WTC11 (cell line): Measurements from ENCODE around the gene ZNF165. TPM values are rescaled to one million over a fixed set of nuclear protein-coding genes. Genes with fewer than 3 reads are reported as not detected.
"Not testable (repeated sequence)": the region's sequence is repeated elsewhere in the genome, so short reads cannot be mapped to it uniquely, and the experiment has no call there.

ENCODE experiments used
- ATAC-seq: fragments of 200-7000 bp; cut with Tn5 transposase; 2 replicates; pipeline ENCODE4 v1.10.0; 2021; ENCODE audit warnings: mild to moderate bottlenecking, moderate library complexity
- CTCF ChIA-PET: fragments of 300-600 bp; sonication (Branson Sonifier 250); formaldehyde crosslinking; loops from one replicate; lab custom pipeline; 2021; ENCODE audit warnings: antibody characterized with exemption; lab: Charles Lee
- POLR2A ChIA-PET: fragments of 350-600 bp; sonication (Branson Sonifier 250); formaldehyde crosslinking; loops from one replicate; lab custom pipeline; 2021; ENCODE audit warnings: antibody characterized with exemption; lab: Charles Lee
- DNase-seq: peaks from one replicate; pipeline ENCODE4 v3.0.0; 2021; ENCODE audit warnings: low spot score
- H3K27ac Mint-ChIP-seq: 2 replicates; pipeline ENCODE4 v1.8.0; 2021; ENCODE audit warnings: mixed read lengths
- H3K27me3 Mint-ChIP-seq: 2 replicates; pipeline ENCODE4 v1.8.0; 2021; ENCODE audit warnings: low read depth, mild to moderate bottlenecking, moderate library complexity, mixed read lengths
- H3K36me3 Mint-ChIP-seq: 2 replicates; pipeline ENCODE4 v1.8.0; 2021; ENCODE audit warnings: mixed read lengths
- H3K4me1 Mint-ChIP-seq: 2 replicates; pipeline ENCODE4 v1.8.0; 2022; ENCODE audit warnings: mixed read lengths
- H3K4me3 Mint-ChIP-seq: 2 replicates; pipeline ENCODE4 v1.8.0; 2021; ENCODE audit warnings: mild to moderate bottlenecking, moderate library complexity, mixed read lengths
- H3K9me3 Mint-ChIP-seq: 2 replicates; pipeline ENCODE4 v1.8.0; 2021; ENCODE audit warnings: mixed read lengths
- EMX1 ChIP-seq: fragments of 250-450 bp; sonication (Bioruptor Pico); IDR thresholded peaks from 2 replicates; pipeline ENCODE4 v1.8.0; 2021; ENCODE audit warnings: mild to moderate bottlenecking
- ESRRA ChIP-seq: sonication (generic); formaldehyde crosslinking; IDR thresholded peaks from 2 replicates; pipeline ENCODE4 v1.8.1; 2022; ENCODE audit warnings: mild to moderate bottlenecking, missing genetic modification reagents, borderline replicate concordance
- ETV6 ChIP-seq: sonication (generic); formaldehyde crosslinking; IDR thresholded peaks from 2 replicates; pipeline ENCODE4 v1.8.1; 2022; ENCODE audit warnings: mild to moderate bottlenecking, missing genetic modification reagents
- FOXJ3 ChIP-seq: sonication (generic); formaldehyde crosslinking; IDR thresholded peaks from 2 replicates; pipeline ENCODE4 v1.9.0; 2021; ENCODE audit warnings: missing genetic modification reagents, mild to moderate bottlenecking, borderline replicate concordance
- FOXP1 ChIP-seq: sonication (generic); formaldehyde crosslinking; IDR thresholded peaks from 2 replicates; pipeline ENCODE4 v1.8.0; 2022; ENCODE audit warnings: missing genetic modification reagents, mild to moderate bottlenecking, moderate library complexity, borderline replicate concordance
- GRHL2 ChIP-seq: fragments of 250-450 bp; sonication (Bioruptor Pico); IDR thresholded peaks from 2 replicates; pipeline ENCODE4 v1.8.0; 2022; ENCODE audit warnings: mild to moderate bottlenecking, moderate library complexity; ENCODE audit not compliant: insufficient replicate concordance, severe bottlenecking
- HMGA2 ChIP-seq: fragments of 250-450 bp; sonication (Bioruptor Pico); IDR thresholded peaks from 2 replicates; pipeline ENCODE4 v1.4.0; 2021; ENCODE audit warnings: mild to moderate bottlenecking, moderate library complexity
- IRF2 ChIP-seq: sonication (generic); formaldehyde crosslinking; IDR thresholded peaks from 2 replicates; pipeline ENCODE4 v1.8.0; 2022; ENCODE audit warnings: low read depth, missing genetic modification reagents, borderline replicate concordance
- JAZF1 ChIP-seq: fragments of 250-450 bp; sonication (Bioruptor Pico); IDR thresholded peaks from 2 replicates; pipeline ENCODE4 v1.9.0; 2021; ENCODE audit warnings: moderate library complexity, mild to moderate bottlenecking, inconsistent platforms
- PRRX2 ChIP-seq: fragments of 250-450 bp; sonication (Bioruptor Pico); IDR thresholded peaks from 2 replicates; pipeline ENCODE4 v1.8.0; 2021; ENCODE audit warnings: mild to moderate bottlenecking
- RELA ChIP-seq: sonication (generic); formaldehyde crosslinking; IDR thresholded peaks from 2 replicates; pipeline ENCODE4 v1.8.1; 2022; ENCODE audit warnings: missing genetic modification reagents, mild to moderate bottlenecking, borderline replicate concordance
- SOX15 ChIP-seq: fragments of 250-450 bp; sonication (Bioruptor Pico); IDR thresholded peaks from 2 replicates; pipeline ENCODE4 v1.9.0; 2021; ENCODE audit warnings: mild to moderate bottlenecking
- TCF7 ChIP-seq: sonication (generic); formaldehyde crosslinking; IDR thresholded peaks from 2 replicates; pipeline ENCODE4 v1.8.0; 2022; ENCODE audit warnings: mild to moderate bottlenecking, low read depth, missing genetic modification reagents, moderate library complexity
- TEAD1 ChIP-seq: sonication (generic); formaldehyde crosslinking; IDR thresholded peaks from 2 replicates; pipeline ENCODE4 v1.8.0; 2022; ENCODE audit warnings: mild to moderate bottlenecking, missing genetic modification reagents
- ZBTB21 ChIP-seq: sonication (generic); formaldehyde crosslinking; IDR thresholded peaks from 2 replicates; pipeline ENCODE4 v1.8.1; 2023; ENCODE audit warnings: mild to moderate bottlenecking, missing genetic modification reagents, borderline replicate concordance
- ZNF138 ChIP-seq: sonication (generic); formaldehyde crosslinking; conservative IDR thresholded peaks from 2 replicates; pipeline ENCODE4 v1.8.1; 2022; ENCODE audit warnings: mild to moderate bottlenecking, moderate library complexity, missing genetic modification reagents
- ZNF671 ChIP-seq: fragments of 250-450 bp; sonication (Bioruptor Pico); IDR thresholded peaks from 2 replicates; pipeline ENCODE4 v1.8.0; 2021; ENCODE audit warnings: mild to moderate bottlenecking
- total RNA-seq: library from RNA; stranded (reverse); gene quantifications from 3 replicates; pipeline ENCODE4 v1.2.3, GENCODE V29; 2021
- TF ChIP-seq, protein P1 (sequence below): fragments of 250-450 bp; sonication (Bioruptor Pico); IDR thresholded peaks from 2 replicates; pipeline ENCODE4 v1.9.0; 2021; ENCODE audit warnings: mild to moderate bottlenecking
- TF ChIP-seq, protein P2 (sequence below): sonication (generic); formaldehyde crosslinking; IDR thresholded peaks from 2 replicates; pipeline ENCODE4 v1.8.0; 2023; ENCODE audit warnings: missing genetic modification reagents
- TF ChIP-seq, protein P3 (sequence below): fragments of 200-600 bp; IDR thresholded peaks from 2 replicates; pipeline ENCODE4 v1.8.0; 2022; ENCODE audit warnings: antibody characterized with exemption
- TF ChIP-seq, protein P4 (sequence below): sonication (generic); formaldehyde crosslinking; IDR thresholded peaks from 2 replicates; pipeline ENCODE4 v1.8.1; 2022; ENCODE audit warnings: missing genetic modification reagents, borderline replicate concordance
- TF ChIP-seq, protein P5 (sequence below): fragments of 250-450 bp; sonication (Bioruptor Pico); IDR thresholded peaks from 2 replicates; pipeline ENCODE4 v1.8.0; 2021; ENCODE audit warnings: mild to moderate bottlenecking
- TF ChIP-seq, protein P6 (sequence below): sonication (generic); formaldehyde crosslinking; IDR thresholded peaks from 2 replicates; pipeline ENCODE4 v1.8.1; 2022; ENCODE audit warnings: low read depth, mild to moderate bottlenecking, moderate library complexity, missing genetic modification reagents, borderline replicate concordance
- TF ChIP-seq, protein P7 (sequence below): fragments of 250-450 bp; sonication (Bioruptor Pico); IDR thresholded peaks from 2 replicates; pipeline ENCODE4 v2.1.2; 2022; ENCODE audit warnings: mild to moderate bottlenecking, moderate library complexity
- TF ChIP-seq, protein P8 (sequence below): sonication (generic); formaldehyde crosslinking; IDR thresholded peaks from 2 replicates; pipeline ENCODE4 v1.8.0; 2022; ENCODE audit warnings: mild to moderate bottlenecking, missing genetic modification reagents

ZNF165 gene
- total RNA-seq, 1 experiment from 2014 or later: 8.0 TPM

DNA sequence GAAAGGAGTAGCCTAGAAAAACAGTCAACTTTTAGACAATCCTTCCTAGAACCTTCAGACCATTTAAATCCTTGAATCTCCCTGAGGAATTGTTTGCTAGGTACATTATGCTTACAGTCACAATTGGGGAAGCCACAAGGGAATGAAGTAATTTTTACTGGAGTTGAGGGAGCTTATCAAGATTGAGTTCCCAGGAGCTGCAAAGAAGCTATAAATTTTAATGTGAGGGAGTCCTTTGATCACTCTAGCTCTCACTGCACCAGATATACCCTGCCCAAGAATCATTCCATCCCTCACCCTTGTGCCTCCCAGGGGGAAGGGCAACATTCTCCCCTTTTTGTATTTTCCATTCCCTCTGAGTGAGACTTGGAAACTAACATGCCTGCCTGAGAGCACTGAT is 12.3 kb upstream of the ZNF165 start (continued):
- no peak for TF ChIP-seq TCF7 (CRISPR knock-in tag)
- no peak for TF ChIP-seq SOX15 (CRISPR knock-in tag)
- no peak for TF ChIP-seq GRHL2
- no peak for TF ChIP-seq HMGA2 (CRISPR knock-in tag)
- TF ChIP-seq ESRRA: no peak
- TF ChIP-seq ZNF138 (CRISPR knock-in tag): no peak
- TF ChIP-seq, protein P1, sequence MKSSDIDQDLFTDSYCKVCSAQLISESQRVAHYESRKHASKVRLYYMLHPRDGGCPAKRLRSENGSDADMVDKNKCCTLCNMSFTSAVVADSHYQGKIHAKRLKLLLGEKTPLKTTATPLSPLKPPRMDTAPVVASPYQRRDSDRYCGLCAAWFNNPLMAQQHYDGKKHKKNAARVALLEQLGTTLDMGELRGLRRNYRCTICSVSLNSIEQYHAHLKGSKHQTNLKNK (CRISPR knock-in tag): no peak
- no peak for TF ChIP-seq ZNF671
- TF ChIP-seq, protein P2, sequence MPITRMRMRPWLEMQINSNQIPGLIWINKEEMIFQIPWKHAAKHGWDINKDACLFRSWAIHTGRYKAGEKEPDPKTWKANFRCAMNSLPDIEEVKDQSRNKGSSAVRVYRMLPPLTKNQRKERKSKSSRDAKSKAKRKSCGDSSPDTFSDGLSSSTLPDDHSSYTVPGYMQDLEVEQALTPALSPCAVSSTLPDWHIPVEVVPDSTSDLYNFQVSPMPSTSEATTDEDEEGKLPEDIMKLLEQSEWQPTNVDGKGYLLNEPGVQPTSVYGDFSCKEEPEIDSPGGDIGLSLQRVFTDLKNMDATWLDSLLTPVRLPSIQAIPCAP (CRISPR knock-in tag): no peak
- no peak for TF ChIP-seq IRF2

DNA sequence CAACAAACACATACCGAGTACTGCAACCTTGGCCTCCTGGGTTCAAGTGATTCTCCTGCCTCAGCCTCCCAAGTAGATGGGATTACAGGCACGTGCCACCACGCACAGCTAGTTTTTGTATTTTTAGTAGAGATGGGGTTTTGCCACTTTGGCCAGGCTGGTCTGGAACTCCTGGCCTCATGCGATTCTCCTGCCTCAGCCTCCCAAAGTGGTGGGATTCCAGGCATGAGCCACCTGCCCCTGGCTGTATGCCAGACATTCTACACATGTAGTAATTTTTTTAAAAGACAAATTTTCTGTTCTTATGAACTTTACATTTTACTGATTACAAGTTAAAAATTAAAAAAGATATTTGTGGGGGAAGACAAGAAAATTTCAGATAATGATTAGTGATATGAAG is 9.4 kb upstream of the ZNF165 start:
- H3K27ac Mint-ChIP-seq, POLR2A ChIA-PET, DNase-seq, ATAC-seq, H3K36me3 Mint-ChIP-seq, H3K4me3 Mint-ChIP-seq, H3K4me1 Mint-ChIP-seq, CTCF ChIA-PET, H3K9me3 Mint-ChIP-seq: not testable (repeated sequence)
- H3K27me3 Mint-ChIP-seq: peaks cover 41% of the 10 kb centered on the region

DNA sequence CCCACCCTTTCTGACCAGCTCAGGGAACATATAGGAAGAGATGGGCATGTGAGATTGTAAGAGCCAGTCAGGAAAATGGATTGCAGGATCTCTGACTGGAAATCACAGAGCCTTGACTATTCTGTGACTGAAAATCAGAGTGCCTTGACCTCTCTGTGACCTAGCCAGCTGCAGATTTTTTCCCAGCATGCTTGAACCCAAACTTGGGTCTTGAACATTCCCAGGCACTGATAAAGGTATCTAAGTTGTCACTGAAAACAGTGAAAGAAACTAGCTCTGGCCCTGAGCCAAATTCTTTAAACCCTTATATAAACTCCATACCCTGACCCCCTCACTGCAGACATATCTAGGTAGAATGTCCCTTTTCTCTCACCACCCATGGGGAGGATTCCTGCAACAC is 2.3 kb upstream of the ZNF165 start:
- peaks cover 13% of the 10 kb centered on the region for H3K9me3 Mint-ChIP-seq
- CTCF ChIA-PET: no interaction called here
- no peak overlapping the region for H3K4me3 Mint-ChIP-seq
- DNase-seq: no peak
- H3K27me3 Mint-ChIP-seq: peaks cover 5% of the 10 kb centered on the region; the same call in 1 of the 2 replicates
- POLR2A ChIA-PET: no interaction called here
- H3K27ac Mint-ChIP-seq: no peak overlapping the region
- peaks cover 10% of the 10 kb centered on the region for H3K36me3 Mint-ChIP-seq
- ATAC-seq: no peak
- H3K4me1 Mint-ChIP-seq: peaks cover 8% of the 10 kb centered on the region
- TF ChIP-seq, protein P3, sequence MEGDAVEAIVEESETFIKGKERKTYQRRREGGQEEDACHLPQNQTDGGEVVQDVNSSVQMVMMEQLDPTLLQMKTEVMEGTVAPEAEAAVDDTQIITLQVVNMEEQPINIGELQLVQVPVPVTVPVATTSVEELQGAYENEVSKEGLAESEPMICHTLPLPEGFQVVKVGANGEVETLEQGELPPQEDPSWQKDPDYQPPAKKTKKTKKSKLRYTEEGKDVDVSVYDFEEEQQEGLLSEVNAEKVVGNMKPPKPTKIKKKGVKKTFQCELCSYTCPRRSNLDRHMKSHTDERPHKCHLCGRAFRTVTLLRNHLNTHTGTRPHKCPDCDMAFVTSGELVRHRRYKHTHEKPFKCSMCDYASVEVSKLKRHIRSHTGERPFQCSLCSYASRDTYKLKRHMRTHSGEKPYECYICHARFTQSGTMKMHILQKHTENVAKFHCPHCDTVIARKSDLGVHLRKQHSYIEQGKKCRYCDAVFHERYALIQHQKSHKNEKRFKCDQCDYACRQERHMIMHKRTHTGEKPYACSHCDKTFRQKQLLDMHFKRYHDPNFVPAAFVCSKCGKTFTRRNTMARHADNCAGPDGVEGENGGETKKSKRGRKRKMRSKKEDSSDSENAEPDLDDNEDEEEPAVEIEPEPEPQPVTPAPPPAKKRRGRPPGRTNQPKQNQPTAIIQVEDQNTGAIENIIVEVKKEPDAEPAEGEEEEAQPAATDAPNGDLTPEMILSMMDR: no peak
- no peak for TF ChIP-seq SOX15 (CRISPR knock-in tag)
- no peak for TF ChIP-seq FOXP1 (CRISPR knock-in tag)
- no peak for TF ChIP-seq FOXJ3 (CRISPR knock-in tag)
- TF ChIP-seq, protein P4, sequence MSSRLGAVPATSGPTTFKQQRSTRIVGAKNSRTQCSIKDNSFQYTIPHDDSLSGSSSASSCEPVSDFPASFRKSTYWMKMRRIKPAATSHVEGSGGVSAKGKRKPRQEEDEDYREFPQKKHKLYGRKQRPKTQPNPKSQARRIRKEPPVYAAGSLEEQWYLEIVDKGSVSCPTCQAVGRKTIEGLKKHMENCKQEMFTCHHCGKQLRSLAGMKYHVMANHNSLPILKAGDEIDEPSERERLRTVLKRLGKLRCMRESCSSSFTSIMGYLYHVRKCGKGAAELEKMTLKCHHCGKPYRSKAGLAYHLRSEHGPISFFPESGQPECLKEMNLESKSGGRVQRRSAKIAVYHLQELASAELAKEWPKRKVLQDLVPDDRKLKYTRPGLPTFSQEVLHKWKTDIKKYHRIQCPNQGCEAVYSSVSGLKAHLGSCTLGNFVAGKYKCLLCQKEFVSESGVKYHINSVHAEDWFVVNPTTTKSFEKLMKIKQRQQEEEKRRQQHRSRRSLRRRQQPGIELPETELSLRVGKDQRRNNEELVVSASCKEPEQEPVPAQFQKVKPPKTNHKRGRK (CRISPR knock-in tag): no peak
- TF ChIP-seq, protein P5, sequence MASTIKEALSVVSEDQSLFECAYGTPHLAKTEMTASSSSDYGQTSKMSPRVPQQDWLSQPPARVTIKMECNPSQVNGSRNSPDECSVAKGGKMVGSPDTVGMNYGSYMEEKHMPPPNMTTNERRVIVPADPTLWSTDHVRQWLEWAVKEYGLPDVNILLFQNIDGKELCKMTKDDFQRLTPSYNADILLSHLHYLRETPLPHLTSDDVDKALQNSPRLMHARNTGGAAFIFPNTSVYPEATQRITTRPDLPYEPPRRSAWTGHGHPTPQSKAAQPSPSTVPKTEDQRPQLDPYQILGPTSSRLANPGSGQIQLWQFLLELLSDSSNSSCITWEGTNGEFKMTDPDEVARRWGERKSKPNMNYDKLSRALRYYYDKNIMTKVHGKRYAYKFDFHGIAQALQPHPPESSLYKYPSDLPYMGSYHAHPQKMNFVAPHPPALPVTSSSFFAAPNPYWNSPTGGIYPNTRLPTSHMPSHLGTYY: no peak
- no peak for TF ChIP-seq ZBTB21 (CRISPR knock-in tag)
- TF ChIP-seq TEAD1 (CRISPR knock-in tag): no peak
- TF ChIP-seq, protein P6, sequence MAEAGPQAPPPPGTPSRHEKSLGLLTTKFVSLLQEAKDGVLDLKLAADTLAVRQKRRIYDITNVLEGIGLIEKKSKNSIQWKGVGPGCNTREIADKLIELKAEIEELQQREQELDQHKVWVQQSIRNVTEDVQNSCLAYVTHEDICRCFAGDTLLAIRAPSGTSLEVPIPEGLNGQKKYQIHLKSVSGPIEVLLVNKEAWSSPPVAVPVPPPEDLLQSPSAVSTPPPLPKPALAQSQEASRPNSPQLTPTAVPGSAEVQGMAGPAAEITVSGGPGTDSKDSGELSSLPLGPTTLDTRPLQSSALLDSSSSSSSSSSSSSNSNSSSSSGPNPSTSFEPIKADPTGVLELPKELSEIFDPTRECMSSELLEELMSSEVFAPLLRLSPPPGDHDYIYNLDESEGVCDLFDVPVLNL: no peak
- no peak for TF ChIP-seq ETV6 (CRISPR knock-in tag)
- no peak for TF ChIP-seq EMX1 (CRISPR knock-in tag)
- TF ChIP-seq PRRX2: no peak
- no peak for TF ChIP-seq JAZF1 (CRISPR knock-in tag)
- TF ChIP-seq, protein P7, sequence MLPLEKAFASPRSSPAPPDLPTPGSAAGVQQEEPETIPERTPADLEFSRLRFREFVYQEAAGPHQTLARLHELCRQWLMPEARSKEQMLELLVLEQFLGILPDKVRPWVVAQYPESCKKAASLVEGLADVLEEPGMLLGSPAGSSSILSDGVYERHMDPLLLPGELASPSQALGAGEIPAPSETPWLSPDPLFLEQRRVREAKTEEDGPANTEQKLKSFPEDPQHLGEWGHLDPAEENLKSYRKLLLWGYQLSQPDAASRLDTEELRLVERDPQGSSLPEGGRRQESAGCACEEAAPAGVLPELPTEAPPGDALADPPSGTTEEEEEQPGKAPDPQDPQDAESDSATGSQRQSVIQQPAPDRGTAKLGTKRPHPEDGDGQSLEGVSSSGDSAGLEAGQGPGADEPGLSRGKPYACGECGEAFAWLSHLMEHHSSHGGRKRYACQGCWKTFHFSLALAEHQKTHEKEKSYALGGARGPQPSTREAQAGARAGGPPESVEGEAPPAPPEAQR: no peak
- TF ChIP-seq, protein P8, sequence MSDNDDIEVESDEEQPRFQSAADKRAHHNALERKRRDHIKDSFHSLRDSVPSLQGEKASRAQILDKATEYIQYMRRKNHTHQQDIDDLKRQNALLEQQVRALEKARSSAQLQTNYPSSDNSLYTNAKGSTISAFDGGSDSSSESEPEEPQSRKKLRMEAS: no peak
- no peak for TF ChIP-seq RELA (CRISPR knock-in tag)
- TF ChIP-seq IRF2: no peak
